Neural progenitor cell (in vitro differentiated cells): ENCODE data around the gene MAGI2. TPM values are rescaled to one million over a fixed set of nuclear protein-coding genes. Genes with fewer than 3 reads are reported as not detected.

ENCODE experiments used
- DNase-seq: peaks from one replicate; pipeline ENCODE4 v3.0.0-alpha.2; 2016; ENCODE audit warnings: low spot score
- H2AFZ ChIP-seq: fragments of 200-600 bp; sonication (generic); replicated peaks from 2 replicates; pipeline ENCODE4 v1.6.1; 2016; ENCODE audit warnings: antibody characterized with exemption
- H3F3A ChIP-seq: fragments of 200-600 bp; sonication (generic); 2 replicates; pipeline ENCODE4 v1.6.1; 2016; ENCODE audit warnings: antibody characterized with exemption, low read depth
- H3K27ac ChIP-seq: fragments of 200-600 bp; sonication (generic); 2 replicates; pipeline ENCODE4 v1.5.1; 2016; ENCODE audit warnings: mild to moderate bottlenecking
- H3K27me3 ChIP-seq: fragments of 200-600 bp; sonication (generic); 2 replicates; pipeline ENCODE4 v1.6.1; 2016; ENCODE audit warnings: mild to moderate bottlenecking, moderate library complexity
- H3K36me3 ChIP-seq: fragments of 200-600 bp; sonication (generic); 2 replicates; pipeline ENCODE4 v1.5.1; 2016
- H3K4me1 ChIP-seq: fragments of 200-600 bp; sonication (generic); 2 replicates; pipeline ENCODE4 v1.6.1; 2016; ENCODE audit warnings: mixed run types
- H3K4me2 ChIP-seq: fragments of 200-600 bp; sonication (generic); 2 replicates; pipeline ENCODE4 v1.6.1; 2016
- H3K4me3 ChIP-seq: fragments of 200-600 bp; sonication (generic); 2 replicates; pipeline ENCODE4 v1.5.1; 2016
- H3K79me2 ChIP-seq: fragments of 200-600 bp; sonication (generic); 2 replicates; pipeline ENCODE4 v1.6.1; 2016; ENCODE audit warnings: low read depth
- H3K9ac ChIP-seq: fragments of 200-600 bp; sonication (generic); 2 replicates; pipeline ENCODE4 v1.6.1; 2016
- H3K9me3 ChIP-seq: fragments of 200-600 bp; sonication (generic); 2 replicates; pipeline ENCODE4 v1.5.1; 2016; ENCODE audit warnings: low read depth
- H4K20me1 ChIP-seq: fragments of 200-600 bp; sonication (generic); 2 replicates; pipeline ENCODE4 v1.6.1; 2016; ENCODE audit warnings: low read depth
- H3K27ac Mint-ChIP-seq: 3 replicates; pipeline ENCODE4 v1.8.0; 2021; ENCODE audit warnings: mixed read lengths
- H3K27me3 Mint-ChIP-seq: 2 replicates; pipeline ENCODE4 v1.8.0; 2022; ENCODE audit warnings: low read depth, mild to moderate bottlenecking, inconsistent platforms, moderate library complexity, mixed read lengths; ENCODE audit not compliant: insufficient read depth
- H3K36me3 Mint-ChIP-seq: 3 replicates; pipeline ENCODE4 v1.8.0; 2021; ENCODE audit warnings: mixed read lengths
- H3K4me1 Mint-ChIP-seq: 3 replicates; pipeline ENCODE4 v1.8.0; 2021; ENCODE audit warnings: mixed read lengths
- H3K4me3 Mint-ChIP-seq: 3 replicates; pipeline ENCODE4 v1.8.0; 2021; ENCODE audit warnings: mild to moderate bottlenecking, moderate library complexity, mixed read lengths
- H3K9me3 Mint-ChIP-seq: 3 replicates; pipeline ENCODE4 v1.8.0; 2020; ENCODE audit warnings: mixed read lengths
- CTCF ChIP-seq: fragments of 200-600 bp; sonication (generic); IDR thresholded peaks from 2 replicates; pipeline ENCODE4 v1.5.1; 2017; ENCODE audit warnings: antibody characterized with exemption, mild to moderate bottlenecking
- EZH2 ChIP-seq: fragments of 200-600 bp; sonication (generic); IDR thresholded peaks from 2 replicates; pipeline ENCODE4 v1.6.1; 2017; ENCODE audit warnings: antibody characterized with exemption, mild to moderate bottlenecking, moderate library complexity
- EZH2phosphoT487 ChIP-seq: fragments of 200-600 bp; sonication (generic); IDR thresholded peaks from 2 replicates; pipeline ENCODE4 v1.6.1; 2017; ENCODE audit warnings: antibody characterized with exemption
- total RNA-seq: library from RNA; depleted of rRNA; stranded (reverse); fragments of >200 nt; gene quantifications from 2 replicates; pipeline ENCODE4 v1.2.3, GENCODE V29; 2015; ENCODE audit warnings: low replicate concordance

Gene MAGI2
- total RNA-seq, 1 donor from 2014 or later = 5.8 TPM

- no peaks in the 10 kb centered on the region for H3F3A ChIP-seq
- H4K20me1 ChIP-seq = no peaks in the 10 kb centered on the region
- Mint-ChIP-seq H3K27ac (no peak overlapping the region), H3K4me3 (no peak overlapping the region), H3K27me3 (no peaks in the 10 kb centered on the region), H3K36me3 (peaks cover under 1% of the 10 kb centered on the region), H3K9me3 (peaks cover 7% of the 10 kb centered on the region), H3K4me1 (peaks cover 6% of the 10 kb centered on the region)
- H3K27ac ChIP-seq = no peak overlapping the region
- no peak overlapping the region for H3K9ac ChIP-seq
- TF ChIP-seq EZH2 (no peak), CTCF (no peak), EZH2phosphoT487 (no peak)
- H2AFZ ChIP-seq = no peak overlapping the region
- no peak for DNase-seq
- H3K27me3 ChIP-seq = no peaks in the 10 kb centered on the region
- no peaks in the 10 kb centered on the region for H3K36me3 ChIP-seq
- no peaks in the 10 kb centered on the region for H3K9me3 ChIP-seq
- no peaks in the 10 kb centered on the region for H3K79me2 ChIP-seq
- no peaks in the 10 kb centered on the region for H3K4me1 ChIP-seq
- H3K4me2 ChIP-seq = no peak overlapping the region
- H3K4me3 ChIP-seq = no peak overlapping the region
Observed at GRCh38 chr7:78149787-78150186, 1303.7 kb downstream of the MAGI2 start.

- no peaks in the 10 kb centered on the region for H3K27me3 Mint-ChIP-seq
- Histone ChIP-seq H3K27ac (no peak overlapping the region), H3K4me1 (no peaks in the 10 kb centered on the region), H3F3A (no peaks in the 10 kb centered on the region), H3K27me3 (no peaks in the 10 kb centered on the region), H3K9me3 (no peaks in the 10 kb centered on the region), H3K4me2 (no peak overlapping the region), H4K20me1 (no peaks in the 10 kb centered on the region), H3K9ac (no peak overlapping the region), H2AFZ (no peak overlapping the region), H3K36me3 (no peaks in the 10 kb centered on the region), H3K4me3 (no peak overlapping the region), H3K79me2 (no peaks in the 10 kb centered on the region)
- peaks cover 2% of the 10 kb centered on the region for H3K36me3 Mint-ChIP-seq
- no peak overlapping the region for H3K27ac Mint-ChIP-seq
- no peak for DNase-seq
- H3K4me3 Mint-ChIP-seq = no peak overlapping the region
- H3K4me1 Mint-ChIP-seq = peaks cover 6% of the 10 kb centered on the region
- TF ChIP-seq EZH2 (no peak), CTCF (no peak), EZH2phosphoT487 (no peak)
- peaks cover 8% of the 10 kb centered on the region for H3K9me3 Mint-ChIP-seq
Observed at GRCh38 chr7:78148166-78148894, 1305.1 kb downstream of the MAGI2 start.

GRCh38 chr7:78146546-78146945 lies 1306.9 kb downstream of the MAGI2 start:
- Mint-ChIP-seq H3K27me3 (no peaks in the 10 kb centered on the region), H3K36me3 (peaks cover 2% of the 10 kb centered on the region), H3K9me3 (peaks cover 8% of the 10 kb centered on the region), H3K4me1 (peaks cover 6% of the 10 kb centered on the region), H3K4me3 (no peak overlapping the region), H3K27ac (no peak overlapping the region)
- Histone ChIP-seq H3K4me2 (no peak overlapping the region), H3K27me3 (no peaks in the 10 kb centered on the region), H3K9ac (no peak overlapping the region), H2AFZ (no peak overlapping the region), H3F3A (no peaks in the 10 kb centered on the region), H3K4me3 (no peak overlapping the region), H3K4me1 (no peaks in the 10 kb centered on the region), H3K79me2 (no peaks in the 10 kb centered on the region), H4K20me1 (no peaks in the 10 kb centered on the region), H3K36me3 (no peaks in the 10 kb centered on the region), H3K9me3 (no peaks in the 10 kb centered on the region), H3K27ac (no peak overlapping the region)
- TF ChIP-seq EZH2phosphoT487 (no peak), CTCF (no peak), EZH2 (no peak)
- no peak for DNase-seq
